Stimulated activated CD4-positive, alpha-beta T cell treated with anti-CD3 and anti-CD28 coated beads, Interleukin-4, amount 100 ng/mL, for 24 hours (primary cell): ENCODE measurements around the gene MKI67.
"Not testable (repeated sequence)": the region's sequence is repeated elsewhere in the genome, so short reads cannot be mapped to it uniquely, and the experiment has no call there.

Experiments
- DNase-seq: peaks from one replicate; pipeline ENCODE4 v3.0.0-alpha.2; 2020

Gene MKI67

GRCh38 chr10:128105383-128105782 is 20.8 kb downstream of the MKI67 start:
- DNase-seq = no peak

GRCh38 chr10:128103229-128103714 is 23.0 kb downstream of the MKI67 start:
- DNase-seq = no peak

GRCh38 chr10:128102480-128103228 is 23.6 kb downstream of the MKI67 start:
- no peak for DNase-seq

- DNase-seq = no peak
Observed at GRCh38 chr10:128101901-128102300, 24.3 kb downstream of the MKI67 start.

- DNase-seq = no peak
Observed at GRCh38 chr10:128099901-128100300, 26.3 kb downstream of the MKI67 start.

- DNase-seq = no peak
Observed at GRCh38 chr10:128098631-128099030, 27.6 kb downstream of the MKI67 start.

DNA sequence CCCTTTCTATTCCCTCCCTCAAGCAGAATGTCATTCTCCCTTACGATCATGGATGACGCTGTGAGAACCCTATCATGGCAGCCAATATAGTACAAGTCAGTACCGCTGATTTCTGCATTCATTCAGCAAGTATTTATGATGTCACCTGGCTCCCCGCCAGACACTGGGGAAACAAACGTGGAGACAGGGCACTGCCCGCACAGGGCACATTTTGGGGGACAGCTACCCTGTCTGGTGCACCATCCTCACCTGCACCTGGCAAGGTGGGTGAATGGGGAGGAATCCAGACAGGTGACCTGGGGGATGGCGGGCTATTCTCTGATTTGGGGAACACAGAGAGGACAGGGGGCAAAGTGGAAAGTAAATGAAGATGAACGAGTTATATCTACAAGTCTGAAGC is 28.4 kb downstream of the MKI67 start:
- no peak for DNase-seq

DNA sequence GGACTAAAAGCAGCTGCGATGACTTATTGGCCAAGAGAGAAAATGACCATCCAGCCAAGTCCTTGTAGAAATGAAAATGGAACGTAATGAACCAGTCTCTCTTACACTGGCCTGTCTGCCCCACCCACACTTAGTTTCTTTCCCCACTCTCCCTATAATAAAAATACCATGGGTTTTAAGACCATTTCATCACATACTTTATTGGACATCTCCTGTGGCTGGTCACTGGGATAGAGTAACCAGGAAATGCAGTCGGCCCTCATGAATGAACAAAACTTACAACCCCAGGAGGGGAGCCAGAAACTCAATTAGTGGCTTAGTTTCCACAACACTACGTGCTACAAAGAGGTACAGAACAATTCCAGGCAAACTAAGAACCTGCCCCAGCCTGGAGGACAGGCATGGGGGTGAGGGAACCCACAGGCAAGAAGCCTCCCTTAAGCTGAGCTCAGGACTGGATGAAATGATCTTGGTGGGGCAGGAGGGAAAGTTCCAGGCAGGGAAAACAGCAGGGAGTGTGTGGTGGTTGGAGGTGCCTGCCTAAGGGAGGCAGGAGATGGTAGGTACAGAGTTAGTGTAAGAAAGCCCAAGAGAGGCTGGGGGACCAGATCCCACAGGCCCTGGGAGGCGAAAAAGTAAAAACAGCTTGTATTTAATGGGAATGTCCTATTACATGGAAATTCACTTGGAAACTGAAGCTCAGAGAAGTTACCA is 29.6 kb downstream of the MKI67 start:
- no peak for DNase-seq

- no peak for DNase-seq
Observed at GRCh38 chr10:128095753-128096469, 30.3 kb downstream of the MKI67 start.

DNA sequence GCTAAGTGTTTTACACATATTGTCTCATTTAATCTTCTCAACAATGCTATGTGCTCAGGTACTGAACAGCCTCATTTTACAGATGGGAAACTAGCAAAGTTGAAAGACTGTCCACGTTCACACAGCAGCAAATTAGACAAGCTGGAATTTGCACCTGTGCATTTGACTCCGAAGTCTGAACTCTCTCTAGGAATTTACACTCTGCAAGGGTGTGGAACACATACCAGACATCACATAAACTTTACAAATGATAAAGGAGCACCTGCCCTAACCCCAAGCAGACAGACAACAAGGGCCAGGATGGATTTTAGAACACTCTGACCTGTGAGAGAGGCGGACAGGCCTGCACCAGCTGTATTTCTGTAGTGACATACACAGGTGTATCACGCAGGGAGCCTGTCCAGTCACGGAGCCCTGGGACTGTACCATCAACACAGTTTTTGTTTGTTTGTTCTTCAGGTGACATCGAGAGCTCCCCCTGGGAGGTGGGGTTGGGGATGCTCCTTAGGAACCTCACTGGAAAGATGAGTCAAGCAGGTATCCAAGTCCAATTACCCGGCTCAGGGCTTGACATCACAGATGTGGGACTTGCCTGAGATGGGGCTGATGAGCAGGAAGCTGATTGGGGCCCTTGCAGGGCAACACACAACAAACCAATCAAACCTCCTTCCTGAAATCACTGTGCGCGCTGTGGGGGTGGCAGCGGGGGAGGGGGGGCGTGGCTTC is 31.0 kb downstream of the MKI67 start:
- DNase-seq = no peak

DNA sequence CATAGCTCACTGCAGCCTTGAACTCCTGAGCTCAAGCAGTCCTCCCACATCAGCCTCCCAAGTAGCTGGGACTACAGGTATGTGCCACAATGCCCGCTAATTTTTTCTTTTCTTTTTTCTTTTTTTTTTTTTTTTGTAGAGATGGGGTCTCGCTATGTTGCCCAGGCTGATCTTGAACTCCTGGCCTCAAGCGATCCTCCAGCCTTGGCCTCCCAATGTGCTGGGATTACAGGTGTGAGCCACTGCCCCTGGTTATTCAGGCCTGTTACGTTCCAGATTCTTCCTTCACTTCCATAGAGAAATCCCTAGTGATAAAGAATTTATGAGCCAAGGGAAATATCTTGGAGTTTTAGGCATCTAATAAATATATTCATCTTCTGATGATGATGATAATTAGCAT is 31.6 kb downstream of the MKI67 start:
- not testable (repeated sequence) for DNase-seq

DNA sequence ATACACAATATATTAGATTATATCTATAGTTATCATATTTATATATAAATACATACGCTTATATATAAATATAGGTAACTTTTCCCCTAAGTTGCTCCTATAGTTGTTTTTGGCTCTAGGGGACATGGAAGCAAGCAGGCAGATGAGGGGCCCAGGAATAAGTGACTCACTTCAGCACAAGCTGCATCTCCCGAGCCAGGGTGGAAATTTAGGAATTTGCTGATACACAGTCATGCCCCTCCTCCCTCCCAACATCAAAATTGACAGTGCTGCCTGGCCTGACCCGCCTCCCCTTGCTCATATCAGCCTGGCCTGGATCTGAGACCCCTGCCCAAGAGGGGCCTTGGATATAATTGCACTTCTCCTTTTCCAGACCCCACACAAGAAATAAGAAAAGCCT is 33.8 kb downstream of the MKI67 start:
- no peak for DNase-seq

- DNase-seq = no peak
Observed at GRCh38 chr10:128091636-128092210, 34.5 kb downstream of the MKI67 start.

GRCh38 chr10:128087884-128088709 is 38.1 kb downstream of the MKI67 start:
- DNase-seq = no peak

DNA sequence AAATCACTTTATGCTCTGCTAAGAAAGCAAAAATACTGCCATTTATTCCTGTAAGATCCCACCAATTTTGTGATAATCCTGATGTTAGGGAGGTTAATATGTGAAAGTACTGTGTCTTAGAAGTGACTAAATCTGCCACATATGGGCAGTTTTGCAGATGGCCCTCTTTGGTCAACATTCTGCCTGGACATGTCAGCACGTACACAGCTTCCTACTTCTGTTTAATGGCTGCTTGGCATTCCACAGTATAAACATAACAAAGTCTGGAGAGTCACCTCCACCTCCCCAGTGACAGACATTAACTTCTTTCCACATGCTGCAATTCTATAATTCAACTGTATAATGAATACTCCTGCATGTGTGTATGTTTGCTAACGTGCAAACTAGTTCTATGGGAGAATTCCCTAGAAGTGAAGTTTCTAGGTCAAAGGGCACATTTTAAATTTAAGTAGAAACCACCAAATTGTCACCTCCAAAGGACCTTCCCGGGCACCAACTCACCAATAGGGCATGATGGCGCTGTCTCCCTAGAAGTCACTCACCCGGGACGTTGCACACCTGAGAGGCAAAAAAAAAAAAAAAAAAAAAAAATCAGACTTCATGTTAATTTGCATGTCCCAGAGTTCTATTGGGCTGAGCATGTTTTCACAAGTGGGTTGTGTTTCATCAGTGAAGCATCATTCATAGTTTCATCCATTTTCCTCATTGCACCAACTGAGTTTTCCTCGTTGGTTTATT is 38.9 kb downstream of the MKI67 start:
- DNase-seq = no peak

GRCh38 chr10:128086003-128086863 is 40.0 kb downstream of the MKI67 start:
- no peak for DNase-seq

- no peak for DNase-seq
Observed at GRCh38 chr10:128084991-128085390, 41.2 kb downstream of the MKI67 start.

DNA sequence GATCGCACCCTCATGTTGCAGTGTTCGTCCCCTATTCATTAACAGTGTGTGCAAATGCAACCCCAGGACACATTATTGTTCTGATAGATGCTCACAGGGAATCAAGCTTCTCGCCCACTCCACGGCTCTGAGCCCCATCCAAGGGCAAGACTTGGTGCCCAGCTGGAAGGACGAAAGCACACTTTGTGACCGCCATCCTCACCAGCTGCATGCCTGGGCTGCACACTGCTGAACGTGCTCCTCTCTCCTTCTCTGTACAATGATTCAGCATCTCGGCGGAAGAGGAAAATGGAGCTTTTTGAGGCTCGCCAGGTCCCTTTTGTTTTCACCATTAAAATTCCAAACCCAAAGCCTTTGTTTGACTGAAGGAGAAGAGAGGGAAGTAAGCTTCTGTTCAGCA is 41.9 kb downstream of the MKI67 start:
- no peak for DNase-seq

GRCh38 chr10:128083191-128083895 is 42.9 kb downstream of the MKI67 start:
- no peak for DNase-seq
